GM23338 (cell line): Measurements from ENCODE around the gene GNAT2. TPM values are rescaled to one million over a fixed set of nuclear protein-coding genes. Genes with fewer than 3 reads are reported as not detected.

Source experiments
- ATAC-seq: fragments of 200-7000 bp; cut with Tn5 transposase; 3 replicates; pipeline ENCODE4 v1.9.1; 2020
- DNase-seq: peaks from one replicate; pipeline ENCODE4 v3.0.0-alpha.2; 2015; ENCODE audit warnings: low spot score
- H2AFZ ChIP-seq: fragments of 200-600 bp; sonication (generic); 2 replicates; pipeline ENCODE4 v1.8.0; 2016; ENCODE audit warnings: antibody characterized with exemption, mild to moderate bottlenecking, moderate library complexity
- H3F3A ChIP-seq: fragments of 200-600 bp; sonication (generic); replicated peaks from 2 replicates; pipeline ENCODE4 v1.8.0; 2017; ENCODE audit warnings: antibody characterized with exemption, mixed run types, low read depth
- H3K27ac ChIP-seq: fragments of 200-600 bp; sonication (generic); 2 replicates; pipeline ENCODE4 v1.6.1; 2016; ENCODE audit warnings: low read depth
- H3K27me3 ChIP-seq: fragments of 200-600 bp; sonication (generic); 2 replicates; pipeline ENCODE4 v1.8.0; 2016; ENCODE audit warnings: mild to moderate bottlenecking, mixed run types, moderate library complexity; ENCODE audit not compliant: insufficient read depth
- H3K36me3 ChIP-seq: fragments of 200-600 bp; sonication (generic); 2 replicates; pipeline ENCODE4 v1.8.0; 2016; ENCODE audit warnings: mild to moderate bottlenecking; ENCODE audit not compliant: insufficient read depth
- H3K4me1 ChIP-seq: fragments of 200-600 bp; sonication (generic); 2 replicates; pipeline ENCODE4 v1.8.0; 2016; ENCODE audit warnings: mild to moderate bottlenecking, moderate library complexity; ENCODE audit not compliant: insufficient read depth
- H3K4me2 ChIP-seq: fragments of 200-600 bp; sonication (generic); 2 replicates; pipeline ENCODE4 v1.7.1; 2017; ENCODE audit warnings: mixed run types
- H3K4me3 ChIP-seq: fragments of 200-600 bp; sonication (generic); 2 replicates; pipeline ENCODE4 v1.6.1; 2016; ENCODE audit warnings: mixed run types
- H3K79me2 ChIP-seq: fragments of 200-600 bp; sonication (generic); replicated peaks from 2 replicates; pipeline ENCODE4 v1.8.0; 2017; ENCODE audit warnings: mild to moderate bottlenecking; ENCODE audit not compliant: insufficient read depth
- H3K9me2 ChIP-seq: fragments of 200-600 bp; sonication (generic); 2 replicates; pipeline ENCODE4 v1.8.0; 2017; ENCODE audit not compliant: insufficient read depth
- H4K20me1 ChIP-seq: fragments of 200-600 bp; sonication (generic); replicated peaks from 2 replicates; pipeline ENCODE4 v1.8.0; 2017; ENCODE audit warnings: mild to moderate bottlenecking; ENCODE audit not compliant: insufficient read depth
- H3K27ac Mint-ChIP-seq: 2 replicates; pipeline ENCODE4 v1.8.0; 2020; ENCODE audit warnings: inconsistent platforms, mild to moderate bottlenecking, moderate library complexity, mixed read lengths
- H3K27me3 Mint-ChIP-seq: 3 replicates; pipeline ENCODE4 v1.8.0; 2022; ENCODE audit warnings: low read depth, mild to moderate bottlenecking, moderate library complexity, mixed read lengths, inconsistent platforms; ENCODE audit not compliant: insufficient read depth, poor library complexity
- H3K36me3 Mint-ChIP-seq: 3 replicates; pipeline ENCODE4 v1.8.0; 2021; ENCODE audit warnings: low read depth, mild to moderate bottlenecking, inconsistent platforms, moderate library complexity, mixed read lengths
- H3K4me1 Mint-ChIP-seq: 3 replicates; pipeline ENCODE4 v1.8.0; 2020; ENCODE audit warnings: mild to moderate bottlenecking, inconsistent platforms, mixed read lengths
- H3K4me3 Mint-ChIP-seq: 3 replicates; pipeline ENCODE4 v1.8.0; 2021; ENCODE audit warnings: moderate library complexity, mild to moderate bottlenecking, inconsistent platforms, mixed read lengths
- H3K9me3 Mint-ChIP-seq: 3 replicates; pipeline ENCODE4 v1.8.0; 2020; ENCODE audit warnings: moderate library complexity, mild to moderate bottlenecking, inconsistent platforms, mixed read lengths
- EZH2 ChIP-seq: fragments of 200-600 bp; sonication (generic); IDR thresholded peaks from one replicate; pipeline ENCODE4 v1.8.0; 2017; ENCODE audit warnings: antibody characterized with exemption, mild to moderate bottlenecking, low read depth; ENCODE audit not compliant: unreplicated experiment
- JUNB ChIP-seq: IDR thresholded peaks from one replicate; pipeline ENCODE4 v1.6.1; 2016; ENCODE audit warnings: antibody characterized with exemption; ENCODE audit not compliant: unreplicated experiment
- POLR2AphosphoS5 ChIP-seq: IDR thresholded peaks from 2 replicates; pipeline ENCODE4 v1.6.1; 2016; ENCODE audit warnings: antibody characterized with exemption, low read depth
- ZNF331 ChIP-seq: fragments of 250-450 bp; sonication (Bioruptor Pico); IDR thresholded peaks from 2 replicates; pipeline ENCODE4 v1.5.0; 2020; ENCODE audit warnings: low read depth, mild to moderate bottlenecking, moderate library complexity
- ZNF462 ChIP-seq: fragments of 250-450 bp; sonication (Bioruptor Pico); IDR thresholded peaks from 2 replicates; pipeline ENCODE4 v1.5.0; 2020; ENCODE audit warnings: mild to moderate bottlenecking, moderate library complexity
- polyA plus RNA-seq: library from polyadenylated mRNA; unstranded; fragments of >200 nt; fragmentation: Nextera tagmentation; extraction: Ambion mirVana; gene quantifications from 2 replicates; pipeline ENCODE4 v1.2.1, GENCODE V29; 2016
- total RNA-seq: library from RNA; depleted of rRNA; stranded (reverse); fragments of >200 nt; shearing (Covaris generic); gene quantifications from 2 replicates; pipeline ENCODE4 v1.2.3, GENCODE V29; 2014
- TF ChIP-seq, protein P1 (sequence below), 2 experiments: fragments of 200-600 bp in 1 of 2; sonication (generic) in 1 of 2; conservative IDR thresholded peaks; 2 replicates each; pipeline versions ENCODE4 v1.5.1 to v1.6.1; 2016 to 2017; ENCODE audit warnings: antibody characterized with exemption in 2 of 2, low read depth in 2 of 2, mild to moderate bottlenecking in 2 of 2, moderate library complexity in 1 of 2

GNAT2 gene
- total and polyA plus RNA-seq, 2 experiments from 2014 or later = 0.21 TPM; not detected in 1

DNA sequence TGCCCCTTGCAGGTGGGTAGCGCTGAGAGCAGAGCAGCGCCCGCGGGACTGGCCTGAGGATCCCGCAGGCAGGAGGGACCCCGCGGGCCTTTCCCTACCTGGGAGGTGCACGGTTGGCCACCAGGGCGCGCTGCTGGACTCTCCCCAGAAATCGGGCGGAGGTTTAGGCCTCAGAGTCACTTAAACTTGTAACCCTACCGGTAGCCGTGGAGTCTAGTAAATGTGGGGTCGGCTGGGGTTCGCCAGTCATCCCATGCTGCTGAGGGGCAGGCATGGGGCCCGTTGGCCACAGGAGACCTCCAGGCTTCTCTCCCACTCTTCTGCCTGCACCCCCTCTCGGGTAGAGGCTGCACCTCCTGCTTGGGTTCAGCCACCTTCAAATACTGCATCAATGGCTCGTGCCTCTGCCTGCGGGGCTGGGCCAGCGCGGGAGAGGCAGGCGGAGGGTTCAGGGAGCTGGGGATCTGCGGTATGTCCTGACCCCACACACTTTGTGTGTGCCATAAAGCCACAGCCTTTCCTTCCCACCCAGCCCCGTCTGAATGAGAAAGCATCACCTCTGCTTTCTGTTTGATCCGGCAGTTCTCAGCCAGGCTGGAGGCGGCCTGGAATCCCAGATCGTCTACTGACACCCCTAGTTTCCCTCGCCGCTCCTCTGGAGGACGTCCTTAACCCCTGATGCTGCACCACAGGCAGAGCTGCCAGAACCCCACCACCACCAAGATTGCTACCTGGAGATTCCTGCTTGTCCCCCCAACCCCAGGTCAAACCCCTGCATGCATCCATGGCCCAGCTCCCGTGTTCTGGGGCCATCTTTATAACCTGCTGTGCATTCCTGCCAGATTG lies 24.2 kb upstream of the GNAT2 start:
- Histone ChIP-seq H3K27ac (no peak overlapping the region), H3K4me1 (no peaks in the 10 kb centered on the region), H3K36me3 (no peaks in the 10 kb centered on the region), H3K4me2 (peak overlapping the region; percentile 55; the same call in 1 of the 2 replicates), H3K79me2 (no peaks in the 10 kb centered on the region), H2AFZ (peak overlapping the region; percentile 97), H3K27me3 (no peaks in the 10 kb centered on the region), H3F3A (0 out of 2 replicates have a peak, but pooled peaks cover 6% of the 10 kb centered on the region), H3K9me2 (no peaks in the 10 kb centered on the region), H4K20me1 (no peaks in the 10 kb centered on the region; the same call in 1 of the 2 replicates), H3K4me3 (no peak overlapping the region; the same call in 1 of the 2 replicates)
- DNase-seq (peak; percentile 96), ATAC-seq (peak; percentile 93)
- H3K27me3 Mint-ChIP-seq = peaks cover 10% of the 10 kb centered on the region
- H3K9me3 Mint-ChIP-seq = no peaks in the 10 kb centered on the region
- peaks cover 3% of the 10 kb centered on the region for H3K4me1 Mint-ChIP-seq
- TF ChIP-seq EZH2 = no peak
- TF ChIP-seq, protein P1, sequence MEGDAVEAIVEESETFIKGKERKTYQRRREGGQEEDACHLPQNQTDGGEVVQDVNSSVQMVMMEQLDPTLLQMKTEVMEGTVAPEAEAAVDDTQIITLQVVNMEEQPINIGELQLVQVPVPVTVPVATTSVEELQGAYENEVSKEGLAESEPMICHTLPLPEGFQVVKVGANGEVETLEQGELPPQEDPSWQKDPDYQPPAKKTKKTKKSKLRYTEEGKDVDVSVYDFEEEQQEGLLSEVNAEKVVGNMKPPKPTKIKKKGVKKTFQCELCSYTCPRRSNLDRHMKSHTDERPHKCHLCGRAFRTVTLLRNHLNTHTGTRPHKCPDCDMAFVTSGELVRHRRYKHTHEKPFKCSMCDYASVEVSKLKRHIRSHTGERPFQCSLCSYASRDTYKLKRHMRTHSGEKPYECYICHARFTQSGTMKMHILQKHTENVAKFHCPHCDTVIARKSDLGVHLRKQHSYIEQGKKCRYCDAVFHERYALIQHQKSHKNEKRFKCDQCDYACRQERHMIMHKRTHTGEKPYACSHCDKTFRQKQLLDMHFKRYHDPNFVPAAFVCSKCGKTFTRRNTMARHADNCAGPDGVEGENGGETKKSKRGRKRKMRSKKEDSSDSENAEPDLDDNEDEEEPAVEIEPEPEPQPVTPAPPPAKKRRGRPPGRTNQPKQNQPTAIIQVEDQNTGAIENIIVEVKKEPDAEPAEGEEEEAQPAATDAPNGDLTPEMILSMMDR (conservative IDR thresholded peaks at IDR 0.05; ENCODE audit: low read depth in 2 of 2) = peak; percentile 75 to 91
- no peak for TF ChIP-seq POLR2AphosphoS5
- TF ChIP-seq JUNB = no peak
- TF ChIP-seq ZNF331 (CRISPR knock-in tag) = no peak
- TF ChIP-seq ZNF462 = no peak
- H3K36me3 Mint-ChIP-seq = no peaks in the 10 kb centered on the region
- no peak overlapping the region for H3K27ac Mint-ChIP-seq
- H3K4me3 Mint-ChIP-seq = no peak overlapping the region
